GM12865 (cell line): Measurements from ENCODE around the gene KRT16.
"Not testable (repeated sequence)": the region's sequence is repeated elsewhere in the genome, so short reads cannot be mapped to it uniquely, and the experiment has no call there.

Experiments
- DNase-seq: peaks from one replicate; pipeline ENCODE4 v3.0.0; 2010; ENCODE audit warnings: low read depth
- H3K4me3 ChIP-seq: 2 replicates; pipeline ENCODE4 v1.5.1; 2011; ENCODE audit warnings: mild to moderate bottlenecking, low read depth, low read length, control low read depth
- CTCF ChIP-seq: IDR thresholded peaks from 2 replicates; pipeline ENCODE4 v1.5.1; 2011; ENCODE audit warnings: low read length, control low read depth, low read depth, inconsistent platforms; ENCODE audit not compliant: insufficient read depth; ENCODE audit errors: missing control alignments

KRT16 gene

DNA sequence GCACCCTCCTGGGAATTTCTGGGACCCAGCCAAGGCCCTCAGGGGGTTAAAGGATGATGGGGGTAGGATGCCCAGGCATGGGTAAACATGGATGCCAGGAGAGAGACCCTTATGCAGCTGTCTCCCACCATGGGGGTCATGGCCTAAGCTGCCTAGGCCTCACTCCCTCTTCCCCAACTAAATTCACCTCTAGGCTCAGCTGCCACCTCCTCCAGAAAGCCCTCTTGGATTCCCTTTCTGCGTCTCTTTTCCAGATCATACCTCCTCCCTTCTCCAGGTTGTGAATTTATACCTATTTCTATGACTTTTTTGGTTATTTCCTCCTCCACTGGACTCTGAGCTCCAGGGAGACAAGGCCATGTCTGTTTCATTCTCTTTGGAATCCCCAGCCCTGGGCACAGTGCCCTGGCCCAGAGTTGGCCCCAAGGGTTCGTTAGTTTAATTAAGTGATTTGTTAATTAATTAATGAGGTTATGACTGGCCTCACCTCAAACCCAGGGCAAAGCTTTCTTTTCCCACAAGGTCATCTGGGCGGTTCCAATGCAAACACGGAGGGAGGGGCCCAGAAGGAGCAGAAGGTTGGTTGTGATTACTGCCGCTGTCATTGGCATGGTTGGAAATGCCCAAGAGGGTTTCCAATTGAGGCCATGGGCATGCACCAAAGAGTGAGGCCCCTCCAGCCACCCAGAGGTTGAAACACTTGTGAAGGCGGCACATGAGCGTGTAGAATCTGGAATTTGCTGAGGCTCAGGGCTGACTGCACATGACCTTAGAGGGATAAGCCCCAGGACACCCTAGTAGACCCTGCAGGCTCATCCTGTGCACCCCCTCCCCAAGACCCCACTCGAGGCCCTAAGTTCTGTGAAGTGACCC is 18.7 kb upstream of the KRT16 start:
- no peak for DNase-seq
- no peak overlapping the region for H3K4me3 ChIP-seq
- TF ChIP-seq CTCF, result no peak

GRCh38 chr17:41629826-41630670 is 17.5 kb upstream of the KRT16 start:
- no peak for TF ChIP-seq CTCF
- DNase-seq, result no peak
- H3K4me3 ChIP-seq, result no peak overlapping the region

DNA sequence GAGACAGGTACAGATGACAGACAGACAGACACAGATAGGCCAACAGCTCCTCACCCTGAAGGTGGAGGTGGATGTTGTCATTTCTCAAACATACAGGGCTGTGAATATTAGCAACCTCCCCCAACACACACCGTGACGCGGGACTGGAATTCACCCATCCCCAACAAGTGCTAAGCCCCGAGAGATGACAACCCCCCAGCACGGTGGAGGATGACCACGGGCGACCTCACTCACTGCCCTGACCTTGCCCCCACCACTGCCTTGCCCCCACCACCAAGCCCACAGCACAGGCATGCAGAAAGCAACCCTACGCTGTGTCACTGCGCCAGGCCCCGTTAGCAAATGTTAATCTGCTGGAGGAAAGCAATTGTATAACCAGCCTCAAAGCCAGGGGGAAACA is 16.7 kb upstream of the KRT16 start:
- no peak for TF ChIP-seq CTCF
- no peak for DNase-seq
- H3K4me3 ChIP-seq, result no peak overlapping the region

- not testable (repeated sequence) for DNase-seq
These were observed 16.2 kb upstream of the KRT16 start for GRCh38 chr17:41628621-41629255.

GRCh38 chr17:41628073-41628370 is 15.5 kb upstream of the KRT16 start:
- DNase-seq, H3K4me3 ChIP-seq: not testable (repeated sequence)

More at GRCh38 chr17:41628621-41629255, 16.2 kb upstream of the KRT16 start:
- H3K4me3 ChIP-seq, result not testable (repeated sequence)

- DNase-seq, result no peak
- no peak overlapping the region for H3K4me3 ChIP-seq
- TF ChIP-seq CTCF, result no peak
These were observed 14.9 kb upstream of the KRT16 start for GRCh38 chr17:41627316-41628072.

DNA sequence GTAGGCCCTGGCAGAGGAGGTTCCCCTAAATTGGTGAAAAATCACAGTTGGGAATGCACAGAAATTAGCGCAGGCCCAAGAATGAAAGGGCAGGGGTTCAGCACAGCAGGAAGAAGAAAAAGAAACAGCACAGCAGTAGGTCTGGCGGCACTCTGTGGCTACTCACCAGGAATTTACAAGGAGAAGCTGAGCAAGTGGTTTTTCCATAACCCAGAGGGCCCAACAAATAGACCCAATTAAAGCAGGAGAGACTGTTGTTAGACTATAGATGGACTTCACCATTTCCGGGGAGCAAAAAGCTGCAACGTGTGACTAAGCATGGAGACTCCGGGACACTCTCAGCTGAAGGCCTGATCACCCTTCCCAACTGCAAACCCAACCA is 14.3 kb upstream of the KRT16 start:
- H3K4me3 ChIP-seq, result not testable (repeated sequence)

GRCh38 chr17:41626028-41626913 is 13.7 kb upstream of the KRT16 start:
- DNase-seq, H3K4me3 ChIP-seq: not testable (repeated sequence)

More for the DNA sequence above, 14.3 kb upstream of the KRT16 start:
- not testable (repeated sequence) for DNase-seq
